Measurements from ENCODE around the gene PDP2. TPM values are rescaled to one million over a fixed set of nuclear protein-coding genes. Genes with fewer than 3 reads are reported as not detected.

PDP2 gene
- polyA plus RNA-seq, 1 donor (not counting 4 experiments of a cell fraction or from before 2014, with no cell fraction given), result 18.5 TPM

- peaks cover 46% of the 10 kb centered on the region for H3K27me3 ChIP-seq (ENCODE audit: control insufficient read depth, extremely low read depth, insufficient read depth, low read length)
- H3K9me3 ChIP-seq (ENCODE audit: control insufficient read depth, low read depth, low read length), result no peaks in the 10 kb centered on the region
- no peak overlapping the region for H3K4me2 ChIP-seq (ENCODE audit: control insufficient read depth, extremely low read depth, insufficient read depth, low read depth, low read length)
- H2AFZ ChIP-seq (ENCODE audit: control insufficient read depth, low read length), result no peak overlapping the region
- H3K9me1 ChIP-seq (ENCODE audit: control insufficient read depth, extremely low read depth, insufficient read depth, low read length), result no peaks in the 10 kb centered on the region
- DNase-seq (ENCODE audit: low read depth, low spot score) (no peak), FAIRE-seq (no peak)
- H4K20me1 ChIP-seq (ENCODE audit: control insufficient read depth, extremely low read depth, insufficient read depth, low read length), result no peaks in the 10 kb centered on the region
- H3K36me3 ChIP-seq (ENCODE audit: control insufficient read depth in 2 of 2, extremely low read depth in 1 of 2, insufficient read depth in 2 of 2, low read length in 2 of 2), result no peaks in the 10 kb centered on the region
- no peaks in the 10 kb centered on the region for H3K79me2 ChIP-seq (ENCODE audit: control insufficient read depth, insufficient read depth, low read length)
- dilution Hi-C loops (cut with MboI; ENCODE audit: extremely low pct_ligation_motif_present, low sequenced_read_pairs), result no loop called here
- no peak for TF ChIP-seq EZH2 (IDR thresholded peaks at IDR 0.05; ENCODE audit: low read length)
- no peak for TF ChIP-seq CTCF (optimal IDR thresholded peaks at IDR 0.05 in 1 of 3, IDR thresholded peaks at IDR 0.05 in 1 of 3, conservative IDR thresholded peaks at IDR 0.05 in 1 of 3; ENCODE audit: extremely low read depth in 1 of 3, insufficient read depth in 2 of 3, low read length in 3 of 3)
- no peaks in the 10 kb centered on the region for H3K4me1 ChIP-seq (ENCODE audit: control insufficient read depth, extremely low read depth, insufficient read depth, low read length)
- no peak overlapping the region for H3K27ac ChIP-seq (ENCODE audit: control insufficient read depth, insufficient read depth, low read length)
- no peak overlapping the region for H3K4me3 ChIP-seq (ENCODE audit: control insufficient read depth in 2 of 3, extremely low read depth in 1 of 3, insufficient read depth in 2 of 3, low read depth in 1 of 3, low read length in 3 of 3)
- no peak overlapping the region for H3K9ac ChIP-seq (ENCODE audit: control insufficient read depth, extremely low read depth, insufficient read depth, low read length)
These were observed 37.1 kb upstream of the PDP2 start for GRCh38 chr16:66843191-66843590.

- dilution Hi-C loops (cut with MboI; ENCODE audit: extremely low pct_ligation_motif_present, low sequenced_read_pairs), result no loop called here
- no peaks in the 10 kb centered on the region for H3K4me1 ChIP-seq (ENCODE audit: control insufficient read depth, extremely low read depth, insufficient read depth, low read length)
- no peak for DNase-seq (ENCODE audit: low read depth, low spot score)
- no peaks in the 10 kb centered on the region for H3K36me3 ChIP-seq (ENCODE audit: control insufficient read depth in 2 of 2, extremely low read depth in 1 of 2, insufficient read depth in 2 of 2, low read length in 2 of 2)
- no peak for TF ChIP-seq CTCF (optimal IDR thresholded peaks at IDR 0.05 in 1 of 3, IDR thresholded peaks at IDR 0.05 in 1 of 3, conservative IDR thresholded peaks at IDR 0.05 in 1 of 3; ENCODE audit: extremely low read depth in 1 of 3, insufficient read depth in 2 of 3, low read length in 3 of 3)
- peak; percentile 50 for TF ChIP-seq EZH2 (IDR thresholded peaks at IDR 0.05; ENCODE audit: low read length)
- H3K9me1 ChIP-seq (ENCODE audit: control insufficient read depth, extremely low read depth, insufficient read depth, low read length), result no peaks in the 10 kb centered on the region
- H2AFZ ChIP-seq (ENCODE audit: control insufficient read depth, low read length), result no peak overlapping the region
- H3K79me2 ChIP-seq (ENCODE audit: control insufficient read depth, insufficient read depth, low read length), result no peaks in the 10 kb centered on the region
- peaks cover 49% of the 10 kb centered on the region for H3K27me3 ChIP-seq (ENCODE audit: control insufficient read depth, extremely low read depth, insufficient read depth, low read length)
- no peak overlapping the region for H3K4me3 ChIP-seq (ENCODE audit: control insufficient read depth in 2 of 3, extremely low read depth in 1 of 3, insufficient read depth in 2 of 3, low read depth in 1 of 3, low read length in 3 of 3)
- H3K27ac ChIP-seq (ENCODE audit: control insufficient read depth, insufficient read depth, low read length), result no peak overlapping the region
- H3K4me2 ChIP-seq (ENCODE audit: control insufficient read depth, extremely low read depth, insufficient read depth, low read depth, low read length), result no peak overlapping the region
- no peak for FAIRE-seq
- H3K9me3 ChIP-seq (ENCODE audit: control insufficient read depth, low read depth, low read length), result no peaks in the 10 kb centered on the region
- H4K20me1 ChIP-seq (ENCODE audit: control insufficient read depth, extremely low read depth, insufficient read depth, low read length), result no peaks in the 10 kb centered on the region
- no peak overlapping the region for H3K9ac ChIP-seq (ENCODE audit: control insufficient read depth, extremely low read depth, insufficient read depth, low read length)
These were observed 36.3 kb upstream of the PDP2 start for GRCh38 chr16:66844009-66844341.
